ENCODE data around the gene SARS2.

DNA sequence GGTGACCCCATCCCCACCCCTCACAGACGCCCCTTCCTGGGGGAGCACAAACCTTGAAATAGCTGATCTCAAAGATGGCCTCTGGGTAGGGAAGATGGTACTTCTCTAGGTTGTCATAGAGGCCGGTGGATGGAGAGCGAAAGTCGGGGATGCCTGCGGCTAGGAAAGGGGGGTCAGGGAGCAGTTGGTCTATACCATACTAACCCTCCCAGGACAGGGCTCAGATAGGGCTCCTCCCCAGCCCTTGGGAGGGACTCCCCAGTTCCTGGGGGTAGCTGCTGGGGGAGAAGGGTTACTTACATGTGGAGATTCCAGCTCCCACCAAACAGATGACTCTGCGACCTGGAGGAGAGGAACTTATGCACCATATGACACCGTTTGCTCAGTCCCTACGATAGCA is 40.8 kb downstream of the SARS2 start:
- TF ChIP-seq CTCF (IDR thresholded peaks at IDR 0.05) (no peak), POLR2A (IDR thresholded peaks at IDR 0.05) (no peak)

All from adrenal gland (tissue), 5 donors.